ENCODE measurements around the gene SPSB4. TPM values are rescaled to one million over a fixed set of nuclear protein-coding genes. Genes with fewer than 3 reads are reported as not detected.
A peak's percentile ranks its signal among the peaks of the same experiment; 100 is the strongest.

SPSB4 gene
- total and polyA plus RNA-seq, 2 of the 8 experiments (the other 6 are each of a cell fraction or from before 2014, with no cell fraction given), result 15.1 to 17.2 TPM

DNA sequence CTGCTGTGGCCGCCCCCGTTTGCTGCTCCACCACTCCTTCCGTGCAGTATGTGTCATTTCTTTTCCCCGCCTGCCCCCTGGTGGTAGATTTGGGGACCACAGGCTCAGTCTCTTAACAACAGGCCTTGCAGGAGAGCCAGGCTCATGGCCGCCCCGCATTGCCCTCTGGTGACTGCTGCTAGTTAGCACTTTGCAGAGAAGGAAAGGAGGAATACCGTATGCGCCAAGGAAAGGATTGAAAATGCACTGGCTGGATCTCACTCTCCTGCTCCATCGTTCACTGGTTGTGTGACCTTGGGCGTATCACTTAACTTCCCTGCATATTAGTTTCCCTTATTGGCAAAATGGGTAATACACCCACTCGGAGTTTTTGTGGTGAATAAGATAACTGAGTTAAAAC is 141.2 kb downstream of the SPSB4 start (continued):
- TF ChIP-seq CREB1 (IDR thresholded peaks at IDR 0.05) (0 out of 2 replicates have a peak, but pooled peaks have one; percentile 27), TAF1 (IDR thresholded peaks at IDR 0.05; ENCODE audit: low read depth, low read length) (no peak), JUND (IDR thresholded peaks at IDR 0.05; ENCODE audit: low read length) (peak; percentile 58; the same call in 1 of the 2 replicates), RBBP5 (IDR thresholded peaks at IDR 0.05; ENCODE audit: borderline replicate concordance, low read depth, low read length) (no peak), SIN3A (conservative IDR thresholded peaks at IDR 0.05 in 1 of 2, IDR thresholded peaks at IDR 0.05 in 1 of 2; ENCODE audit: low read depth in 1 of 2, low read length in 2 of 2) (0 out of 4 replicates have a peak, but pooled peaks of 1 of the 2 experiments have one; percentile 27), SP2 (IDR thresholded peaks at IDR 0.05; ENCODE audit: low read length) (no peak), CHD1 (IDR thresholded peaks at IDR 0.05; ENCODE audit: low read depth, low read length) (no peak)
- TF ChIP-seq, protein P1, sequence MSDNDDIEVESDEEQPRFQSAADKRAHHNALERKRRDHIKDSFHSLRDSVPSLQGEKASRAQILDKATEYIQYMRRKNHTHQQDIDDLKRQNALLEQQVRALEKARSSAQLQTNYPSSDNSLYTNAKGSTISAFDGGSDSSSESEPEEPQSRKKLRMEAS (IDR thresholded peaks at IDR 0.05), result peak; percentile 82

Measured in H1 (cell line).